K562 (cell line): ENCODE results near the gene METAP1D.

ENCODE experiments used
- BHLHE40 ChIP-seq: IDR thresholded peaks from 2 replicates; pipeline ENCODE4 v1.6.1; 2011; ENCODE audit warnings: low read length, improper control_type of control experiment
- CBX1 ChIP-seq: sonication (generic); IDR thresholded peaks from 2 replicates; pipeline ENCODE4 v1.6.1; 2016; ENCODE audit warnings: antibody characterized with exemption, low read depth, mild to moderate bottlenecking
- CTCF ChIP-seq, 3 experiments: IDR thresholded peaks in 2 of 3; conservative IDR thresholded peaks in 1 of 3; 2 replicates each; pipeline ENCODE4 v1.5.1; 2011 to 2012; ENCODE audit warnings: low read length in 3 of 3, mild to moderate bottlenecking in 3 of 3, control low read depth in 2 of 3, improper control_type of control experiment in 1 of 3, inconsistent platforms in 1 of 3, low read depth in 1 of 3, mixed read lengths in 1 of 3, moderate library complexity in 1 of 3; ENCODE audit not compliant: insufficient read depth in 2 of 3
- ESRRA ChIP-seq: fragments of 450-650 bp; IDR thresholded peaks from 2 replicates; pipeline ENCODE4 v1.6.1; 2014; ENCODE audit warnings: low read depth, mild to moderate bottlenecking, moderate library complexity, borderline replicate concordance
- EZH2 ChIP-seq: IDR thresholded peaks from 2 replicates; pipeline ENCODE4 v1.6.1; 2012; ENCODE audit warnings: low read depth, mild to moderate bottlenecking, inconsistent platforms, low read length, borderline replicate concordance
- MTA3 ChIP-seq: fragments of 450-650 bp; formaldehyde crosslinking; IDR thresholded peaks from 2 replicates; pipeline ENCODE4 v1.6.1; 2017; ENCODE audit warnings: mild to moderate bottlenecking, borderline replicate concordance
- NKRF ChIP-seq: fragments of 450-650 bp; IDR thresholded peaks from 2 replicates; pipeline ENCODE4 v1.6.1; 2016; ENCODE audit warnings: borderline replicate concordance
- POU5F1 ChIP-seq: fragments of 150-350 bp; IDR thresholded peaks from 2 replicates; pipeline ENCODE4 v1.6.1; 2014; ENCODE audit warnings: borderline replicate concordance, low read length, low read depth, mild to moderate bottlenecking; ENCODE audit not compliant: partially characterized antibody
- SIN3A ChIP-seq, 2 experiments: fragments of 150-350 bp in 1 of 2; IDR thresholded peaks; 2 replicates each; pipeline ENCODE4 v1.6.1; 2011 to 2016; ENCODE audit warnings: borderline replicate concordance in 2 of 2, low read depth in 2 of 2, low read length in 2 of 2, mild to moderate bottlenecking in 2 of 2, moderate library complexity in 2 of 2; ENCODE audit not compliant: control insufficient read depth in 1 of 2
- SPI1 ChIP-seq: IDR thresholded peaks from 2 replicates; pipeline ENCODE4 v1.6.1; 2011; ENCODE audit warnings: low read depth, low read length, control low read depth, borderline replicate concordance
- ZNF347 ChIP-seq: fragments of 450-650 bp; formaldehyde crosslinking; IDR thresholded peaks from 2 replicates; pipeline ENCODE4 v1.4.0; 2020; ENCODE audit warnings: low read depth, mild to moderate bottlenecking, moderate library complexity
- ZSCAN32 ChIP-seq: fragments of 450-650 bp; formaldehyde crosslinking; IDR thresholded peaks from 2 replicates; pipeline ENCODE4 v1.4.0; 2020; ENCODE audit warnings: mild to moderate bottlenecking, moderate library complexity

GRCh38 chr2:172091000-172091641, 91.4 kb downstream of the METAP1D start:
- no peak for TF ChIP-seq BHLHE40
- no peak for TF ChIP-seq CTCF (IDR thresholded peaks at IDR 0.05 in 2 of 3, conservative IDR thresholded peaks at IDR 0.05 in 1 of 3; ENCODE audit: insufficient read depth in 2 of 3, low read depth in 1 of 3, low read length in 3 of 3)
- no peak for TF ChIP-seq ZSCAN32 (CRISPR knock-in tag)
- TF ChIP-seq EZH2, result no peak
- TF ChIP-seq MTA3, result no peak
- no peak for TF ChIP-seq SIN3A (IDR thresholded peaks at IDR 0.05; ENCODE audit: borderline replicate concordance in 2 of 2, control insufficient read depth in 1 of 2, low read depth in 2 of 2, low read length in 2 of 2)
- no peak for TF ChIP-seq NKRF
- no peak for TF ChIP-seq CBX1
- TF ChIP-seq POU5F1, result no peak
- no peak for TF ChIP-seq ZNF347 (CRISPR knock-in tag)
- no peak for TF ChIP-seq ESRRA
- TF ChIP-seq SPI1, result no peak
